ENCODE data around the gene RHOH.

The RHOH gene

DNA sequence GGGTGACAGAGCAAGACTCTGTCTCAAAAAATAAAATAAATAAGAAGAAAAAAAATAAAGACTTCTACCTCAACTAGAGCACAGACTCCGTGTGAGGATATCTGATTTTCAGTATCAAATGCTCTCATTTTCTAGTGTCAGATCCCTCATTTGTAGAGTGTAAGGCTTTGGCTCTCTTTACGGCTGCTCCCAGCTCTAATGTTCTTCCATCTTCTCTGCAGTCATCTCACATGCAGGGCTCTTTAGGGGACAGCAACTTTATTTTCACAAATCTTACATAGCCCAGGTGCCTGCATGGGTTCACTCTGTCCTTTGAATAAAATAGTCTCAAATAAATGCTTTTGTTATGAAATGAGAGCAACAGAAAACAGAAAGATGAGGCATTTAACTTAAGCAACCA, 19.2 kb upstream of the RHOH start:
- ChIA-PET CTCF (no interaction called here), POLR2A (no interaction called here)
- no peak for DNase-seq (ENCODE audit: extremely low spot score)
- TF ChIP-seq BHLHE40 (IDR thresholded peaks at IDR 0.05; ENCODE audit: borderline replicate concordance) (no peak), FOXK2 (IDR thresholded peaks at IDR 0.05) (no peak)

DNA sequence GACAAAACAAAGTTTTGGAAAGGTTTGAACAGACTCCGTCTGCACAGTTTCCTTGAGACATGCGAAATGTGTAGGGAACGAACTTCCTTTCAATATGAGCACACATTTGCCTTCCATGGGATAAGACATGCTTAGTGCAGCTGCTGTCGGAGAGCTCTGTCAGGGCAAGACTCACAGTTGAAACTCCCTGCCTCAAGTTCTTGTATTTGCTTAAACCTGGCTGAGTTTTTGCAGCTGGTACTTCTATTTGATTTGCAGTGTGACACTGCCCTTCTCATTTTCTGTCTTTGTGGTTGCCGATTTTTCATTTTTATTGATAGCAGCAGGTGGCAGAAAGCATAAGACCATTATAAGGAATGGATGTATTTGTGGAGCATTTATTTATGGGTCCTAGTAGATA, 18.2 kb upstream of the RHOH start:
- POLR2A ChIA-PET: interaction anchor here (0.6 kb wide), 1 partner anchor 550 kb away, joined by 3 read pairs; no protein-coding TSS in a partner anchor
- TF ChIP-seq, protein P1, sequence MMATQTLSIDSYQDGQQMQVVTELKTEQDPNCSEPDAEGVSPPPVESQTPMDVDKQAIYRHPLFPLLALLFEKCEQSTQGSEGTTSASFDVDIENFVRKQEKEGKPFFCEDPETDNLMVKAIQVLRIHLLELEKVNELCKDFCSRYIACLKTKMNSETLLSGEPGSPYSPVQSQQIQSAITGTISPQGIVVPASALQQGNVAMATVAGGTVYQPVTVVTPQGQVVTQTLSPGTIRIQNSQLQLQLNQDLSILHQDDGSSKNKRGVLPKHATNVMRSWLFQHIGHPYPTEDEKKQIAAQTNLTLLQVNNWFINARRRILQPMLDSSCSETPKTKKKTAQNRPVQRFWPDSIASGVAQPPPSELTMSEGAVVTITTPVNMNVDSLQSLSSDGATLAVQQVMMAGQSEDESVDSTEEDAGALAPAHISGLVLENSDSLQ (IDR thresholded peaks at IDR 0.05): no peak
- no peak for TF ChIP-seq FOXA1 (IDR thresholded peaks at IDR 0.05)
- TF ChIP-seq CTBP1 (IDR thresholded peaks at IDR 0.05; ENCODE audit: borderline replicate concordance): no peak
- TF ChIP-seq FOXK2 (IDR thresholded peaks at IDR 0.05): no peak
- TF ChIP-seq TARDBP (IDR thresholded peaks at IDR 0.05): no peak
- no peak for TF ChIP-seq NFRKB (IDR thresholded peaks at IDR 0.05)
- TF ChIP-seq HDGF (IDR thresholded peaks at IDR 0.05; ENCODE audit: borderline replicate concordance): no peak
- no peak for TF ChIP-seq SUZ12 (IDR thresholded peaks at IDR 0.05)
- no peak for TF ChIP-seq ZNF384 (IDR thresholded peaks at IDR 0.05)
- no peak for TF ChIP-seq FOXM1 (IDR thresholded peaks at IDR 0.05; ENCODE audit: borderline replicate concordance)
- TF ChIP-seq BHLHE40 (IDR thresholded peaks at IDR 0.05; ENCODE audit: borderline replicate concordance): no peak
- no peak for TF ChIP-seq ELF4 (IDR thresholded peaks at IDR 0.05)
- no peak for TF ChIP-seq LEF1 (IDR thresholded peaks at IDR 0.05; ENCODE audit: borderline replicate concordance)
- no peak for TF ChIP-seq SP1 (IDR thresholded peaks at IDR 0.05)
- CTCF ChIA-PET: no interaction called here
- DNase-seq (ENCODE audit: extremely low spot score): no peak

DNA sequence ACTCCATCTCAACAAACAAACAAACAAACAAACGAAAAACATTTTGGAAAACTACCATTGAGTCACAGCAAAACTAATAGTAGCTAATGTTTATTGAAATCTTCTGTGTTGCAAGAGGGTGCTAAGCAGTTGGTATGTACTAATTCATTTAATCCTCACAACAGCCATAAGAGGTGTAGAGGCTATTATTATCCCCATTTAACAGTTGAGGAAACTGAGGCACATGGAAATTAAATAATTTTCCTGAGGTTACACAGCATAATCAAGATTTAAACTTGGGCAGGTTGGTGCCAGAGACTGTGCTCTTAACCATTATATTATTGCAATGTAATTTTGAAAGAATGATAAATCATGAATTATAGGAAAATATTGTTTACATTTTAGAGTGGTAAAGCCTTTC, 17.5 kb upstream of the RHOH start:
- POLR2A ChIA-PET: no interaction called here
- TF ChIP-seq FOXA1 (IDR thresholded peaks at IDR 0.05): no peak
- no peak for TF ChIP-seq FOXM1 (IDR thresholded peaks at IDR 0.05; ENCODE audit: borderline replicate concordance)
- no peak for TF ChIP-seq TARDBP (IDR thresholded peaks at IDR 0.05)
- no peak for TF ChIP-seq NFRKB (IDR thresholded peaks at IDR 0.05)
- no peak for TF ChIP-seq CTBP1 (IDR thresholded peaks at IDR 0.05; ENCODE audit: borderline replicate concordance)
- no peak for TF ChIP-seq HDGF (IDR thresholded peaks at IDR 0.05; ENCODE audit: borderline replicate concordance)
- no peak for TF ChIP-seq SP1 (IDR thresholded peaks at IDR 0.05)
- TF ChIP-seq ZNF384 (IDR thresholded peaks at IDR 0.05): no peak
- no peak for TF ChIP-seq ELF4 (IDR thresholded peaks at IDR 0.05)
- TF ChIP-seq ARNT (IDR thresholded peaks at IDR 0.05): no peak
- TF ChIP-seq FOXK2 (IDR thresholded peaks at IDR 0.05): no peak
- no peak for TF ChIP-seq LEF1 (IDR thresholded peaks at IDR 0.05; ENCODE audit: borderline replicate concordance)
- no peak for TF ChIP-seq SUZ12 (IDR thresholded peaks at IDR 0.05)
- TF ChIP-seq L3MBTL2 (conservative IDR thresholded peaks at IDR 0.05): no peak
- TF ChIP-seq BHLHE40 (IDR thresholded peaks at IDR 0.05; ENCODE audit: borderline replicate concordance): no peak
- TF ChIP-seq, protein P1 (IDR thresholded peaks at IDR 0.05): no peak
- no peak for DNase-seq (ENCODE audit: extremely low spot score)
- CTCF ChIA-PET: no interaction called here

DNA sequence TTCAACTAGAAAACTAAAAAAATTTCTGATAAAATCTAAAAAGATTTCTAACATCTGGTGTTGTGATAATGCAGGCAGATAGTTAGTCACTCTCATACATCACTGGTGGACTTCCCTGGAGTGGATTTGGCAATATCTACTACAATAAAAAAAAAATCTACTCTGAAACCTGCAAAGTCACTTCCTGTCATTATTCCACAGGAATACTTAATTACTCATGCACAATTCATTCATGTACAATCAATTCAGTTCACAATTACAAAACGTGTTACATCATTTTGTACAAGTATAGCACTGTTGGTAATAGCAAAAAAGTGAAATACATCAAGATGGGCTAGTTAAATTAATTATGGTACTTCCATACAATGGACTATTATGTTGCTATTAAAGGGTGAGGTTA, 16.5 kb upstream of the RHOH start:
- TF ChIP-seq ZNF384 (IDR thresholded peaks at IDR 0.05): no peak
- no peak for TF ChIP-seq HDGF (IDR thresholded peaks at IDR 0.05; ENCODE audit: borderline replicate concordance)
- no peak for TF ChIP-seq NFRKB (IDR thresholded peaks at IDR 0.05)
- TF ChIP-seq FOXA1 (IDR thresholded peaks at IDR 0.05): no peak
- TF ChIP-seq LEF1 (IDR thresholded peaks at IDR 0.05; ENCODE audit: borderline replicate concordance): no peak
- no peak for TF ChIP-seq SUZ12 (IDR thresholded peaks at IDR 0.05)
- TF ChIP-seq CTBP1 (IDR thresholded peaks at IDR 0.05; ENCODE audit: borderline replicate concordance): no peak
- TF ChIP-seq BHLHE40 (IDR thresholded peaks at IDR 0.05; ENCODE audit: borderline replicate concordance): no peak
- TF ChIP-seq, protein P1 (IDR thresholded peaks at IDR 0.05): no peak
- TF ChIP-seq L3MBTL2 (conservative IDR thresholded peaks at IDR 0.05): no peak
- TF ChIP-seq ELF4 (IDR thresholded peaks at IDR 0.05): no peak
- no peak for TF ChIP-seq ARNT (IDR thresholded peaks at IDR 0.05)
- no peak for TF ChIP-seq TARDBP (IDR thresholded peaks at IDR 0.05)
- TF ChIP-seq SP1 (IDR thresholded peaks at IDR 0.05): no peak
- no peak for TF ChIP-seq FOXM1 (IDR thresholded peaks at IDR 0.05; ENCODE audit: borderline replicate concordance)
- no peak for TF ChIP-seq FOXK2 (IDR thresholded peaks at IDR 0.05)
- no peak for DNase-seq (ENCODE audit: extremely low spot score)
- CTCF ChIA-PET: no interaction called here
- POLR2A ChIA-PET: no interaction called here

DNA sequence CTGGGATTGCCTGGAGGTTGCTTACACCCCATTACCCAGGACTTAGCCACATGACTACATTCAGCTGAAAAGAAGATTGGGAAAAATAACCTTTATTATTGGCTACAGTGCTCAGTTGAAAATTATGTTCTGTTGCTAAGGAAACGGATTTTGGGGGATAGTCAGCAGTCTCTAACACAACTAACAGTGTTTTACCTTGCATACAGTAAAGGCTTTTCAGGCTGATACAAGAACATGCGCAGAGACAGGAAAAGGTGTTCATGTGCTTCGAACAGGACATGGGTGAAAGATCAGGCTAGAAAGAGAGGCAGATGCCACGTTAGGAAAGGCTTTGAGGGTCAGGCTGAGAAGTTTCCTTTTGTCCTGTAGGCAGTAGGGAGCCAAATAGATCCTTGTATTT, 14.8 kb upstream of the RHOH start:
- CTCF ChIA-PET: no interaction called here
- POLR2A ChIA-PET: no interaction called here
- no peak for DNase-seq (ENCODE audit: extremely low spot score)
- TF ChIP-seq BHLHE40 (IDR thresholded peaks at IDR 0.05; ENCODE audit: borderline replicate concordance) (no peak), ELF4 (IDR thresholded peaks at IDR 0.05) (no peak), L3MBTL2 (conservative IDR thresholded peaks at IDR 0.05) (no peak), FOXM1 (IDR thresholded peaks at IDR 0.05; ENCODE audit: borderline replicate concordance) (no peak), TARDBP (IDR thresholded peaks at IDR 0.05) (no peak), ZNF384 (IDR thresholded peaks at IDR 0.05) (no peak), LEF1 (IDR thresholded peaks at IDR 0.05; ENCODE audit: borderline replicate concordance) (no peak), ARNT (IDR thresholded peaks at IDR 0.05) (no peak), CTBP1 (IDR thresholded peaks at IDR 0.05; ENCODE audit: borderline replicate concordance) (no peak), NFRKB (IDR thresholded peaks at IDR 0.05) (no peak), HDGF (IDR thresholded peaks at IDR 0.05; ENCODE audit: borderline replicate concordance) (no peak), FOXK2 (IDR thresholded peaks at IDR 0.05) (no peak), FOXA1 (IDR thresholded peaks at IDR 0.05) (no peak), SP1 (IDR thresholded peaks at IDR 0.05) (no peak)
- TF ChIP-seq, protein P1 (IDR thresholded peaks at IDR 0.05): no peak

DNA sequence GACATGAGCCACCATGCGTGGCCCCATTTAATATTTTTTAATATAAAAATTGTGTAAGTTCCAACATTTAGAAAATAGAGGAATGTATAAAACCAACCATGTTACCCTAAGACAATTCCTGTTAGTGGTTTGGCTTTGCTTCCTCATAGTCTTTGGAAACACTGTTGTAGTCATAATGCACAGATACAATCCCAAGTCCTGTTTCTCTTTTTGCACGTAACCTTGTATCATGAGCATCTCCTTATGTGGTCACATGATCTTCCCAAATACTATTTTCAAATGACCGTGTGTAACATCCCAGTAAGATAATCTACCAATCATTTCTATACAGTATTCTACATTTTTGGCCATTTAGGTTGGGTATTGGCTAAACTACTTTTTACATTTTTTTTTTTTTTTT, 13.9 kb upstream of the RHOH start:
- DNase-seq (ENCODE audit: extremely low spot score): no peak
- ChIA-PET CTCF (no interaction called here), POLR2A (no interaction called here)
- TF ChIP-seq TARDBP (IDR thresholded peaks at IDR 0.05): no peak
- no peak for TF ChIP-seq ZNF384 (IDR thresholded peaks at IDR 0.05)
- no peak for TF ChIP-seq L3MBTL2 (conservative IDR thresholded peaks at IDR 0.05)
- no peak for TF ChIP-seq FOXM1 (IDR thresholded peaks at IDR 0.05; ENCODE audit: borderline replicate concordance)
- no peak for TF ChIP-seq FOXK2 (IDR thresholded peaks at IDR 0.05)
- no peak for TF ChIP-seq ARNT (IDR thresholded peaks at IDR 0.05)
- TF ChIP-seq FOXA1 (IDR thresholded peaks at IDR 0.05): no peak
- TF ChIP-seq ELF4 (IDR thresholded peaks at IDR 0.05): no peak
- no peak for TF ChIP-seq LEF1 (IDR thresholded peaks at IDR 0.05; ENCODE audit: borderline replicate concordance)
- TF ChIP-seq NFRKB (IDR thresholded peaks at IDR 0.05): no peak
- no peak for TF ChIP-seq SUZ12 (IDR thresholded peaks at IDR 0.05)
- TF ChIP-seq, protein P1 (IDR thresholded peaks at IDR 0.05): no peak
- no peak for TF ChIP-seq HDGF (IDR thresholded peaks at IDR 0.05; ENCODE audit: borderline replicate concordance)
- no peak for TF ChIP-seq CTBP1 (IDR thresholded peaks at IDR 0.05; ENCODE audit: borderline replicate concordance)
- no peak for TF ChIP-seq SP1 (IDR thresholded peaks at IDR 0.05)
- TF ChIP-seq BHLHE40 (IDR thresholded peaks at IDR 0.05; ENCODE audit: borderline replicate concordance): no peak

All from HEK293T (cell line).